MV-4-11 (cell line): Measurements from ENCODE around the gene KIF21A.
"Not testable (repeated sequence)": the region's sequence is repeated elsewhere in the genome, so short reads cannot be mapped to it uniquely, and the experiment has no call there.

Experiments used
- DNase-seq: peaks from one replicate; lab custom pipeline; 2025; lab: John Stamatoyannopoulos, UW

KIF21A gene, protein sequence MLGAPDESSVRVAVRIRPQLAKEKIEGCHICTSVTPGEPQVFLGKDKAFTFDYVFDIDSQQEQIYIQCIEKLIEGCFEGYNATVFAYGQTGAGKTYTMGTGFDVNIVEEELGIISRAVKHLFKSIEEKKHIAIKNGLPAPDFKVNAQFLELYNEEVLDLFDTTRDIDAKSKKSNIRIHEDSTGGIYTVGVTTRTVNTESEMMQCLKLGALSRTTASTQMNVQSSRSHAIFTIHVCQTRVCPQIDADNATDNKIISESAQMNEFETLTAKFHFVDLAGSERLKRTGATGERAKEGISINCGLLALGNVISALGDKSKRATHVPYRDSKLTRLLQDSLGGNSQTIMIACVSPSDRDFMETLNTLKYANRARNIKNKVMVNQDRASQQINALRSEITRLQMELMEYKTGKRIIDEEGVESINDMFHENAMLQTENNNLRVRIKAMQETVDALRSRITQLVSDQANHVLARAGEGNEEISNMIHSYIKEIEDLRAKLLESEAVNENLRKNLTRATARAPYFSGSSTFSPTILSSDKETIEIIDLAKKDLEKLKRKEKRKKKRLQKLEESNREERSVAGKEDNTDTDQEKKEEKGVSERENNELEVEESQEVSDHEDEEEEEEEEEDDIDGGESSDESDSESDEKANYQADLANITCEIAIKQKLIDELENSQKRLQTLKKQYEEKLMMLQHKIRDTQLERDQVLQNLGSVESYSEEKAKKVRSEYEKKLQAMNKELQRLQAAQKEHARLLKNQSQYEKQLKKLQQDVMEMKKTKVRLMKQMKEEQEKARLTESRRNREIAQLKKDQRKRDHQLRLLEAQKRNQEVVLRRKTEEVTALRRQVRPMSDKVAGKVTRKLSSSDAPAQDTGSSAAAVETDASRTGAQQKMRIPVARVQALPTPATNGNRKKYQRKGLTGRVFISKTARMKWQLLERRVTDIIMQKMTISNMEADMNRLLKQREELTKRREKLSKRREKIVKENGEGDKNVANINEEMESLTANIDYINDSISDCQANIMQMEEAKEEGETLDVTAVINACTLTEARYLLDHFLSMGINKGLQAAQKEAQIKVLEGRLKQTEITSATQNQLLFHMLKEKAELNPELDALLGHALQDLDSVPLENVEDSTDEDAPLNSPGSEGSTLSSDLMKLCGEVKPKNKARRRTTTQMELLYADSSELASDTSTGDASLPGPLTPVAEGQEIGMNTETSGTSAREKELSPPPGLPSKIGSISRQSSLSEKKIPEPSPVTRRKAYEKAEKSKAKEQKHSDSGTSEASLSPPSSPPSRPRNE (N-terminal part only)

DNA sequence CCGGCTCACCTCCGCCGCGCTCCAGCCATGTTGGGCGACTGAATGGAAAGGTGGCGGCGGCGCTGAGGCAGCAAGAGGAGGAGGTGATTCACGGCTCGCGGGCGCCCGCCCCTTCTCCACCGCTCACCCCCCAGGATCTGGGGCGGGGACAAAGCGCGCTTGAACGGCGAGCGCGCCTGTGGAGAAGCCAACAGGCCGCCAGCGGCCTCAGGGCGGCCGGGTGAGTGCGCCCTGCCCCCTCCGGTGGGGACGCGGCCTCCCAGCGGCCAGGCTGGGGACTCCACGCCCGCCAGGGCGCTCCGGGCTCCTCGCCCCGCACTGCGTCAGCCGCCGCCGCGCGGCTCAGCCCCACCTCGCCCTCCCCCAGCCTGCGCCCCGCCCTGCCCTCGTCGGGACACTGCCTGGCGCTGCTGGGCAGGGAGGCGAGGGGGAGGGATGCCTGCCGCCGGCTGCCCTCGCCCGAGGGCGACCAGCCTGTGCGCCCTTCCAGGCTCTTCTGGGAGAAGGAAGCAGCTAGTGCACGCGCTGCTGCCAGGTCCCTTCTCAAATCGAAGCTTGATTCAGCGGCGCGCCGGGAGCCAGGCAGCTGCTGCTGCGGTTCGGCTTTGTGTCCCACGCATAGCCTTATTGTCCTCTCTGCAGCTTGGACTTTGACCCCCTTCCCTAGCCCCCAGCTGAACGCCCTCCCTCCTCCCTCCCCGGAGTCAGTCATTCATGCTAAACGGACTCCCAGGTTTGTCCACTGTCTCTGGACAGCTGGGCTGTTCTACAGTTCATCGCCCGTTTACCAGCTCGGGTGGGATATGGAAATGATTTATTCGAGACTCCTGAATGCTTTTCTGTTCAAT is at the start of gene KIF21A:
Gene KIF21A (minus strand): TSS at position 40 of the 848 bp plus-strand sequence. CDS start 150 bp downstream, outside the sequence.
- DNase-seq = peak; percentile 65

DNA sequence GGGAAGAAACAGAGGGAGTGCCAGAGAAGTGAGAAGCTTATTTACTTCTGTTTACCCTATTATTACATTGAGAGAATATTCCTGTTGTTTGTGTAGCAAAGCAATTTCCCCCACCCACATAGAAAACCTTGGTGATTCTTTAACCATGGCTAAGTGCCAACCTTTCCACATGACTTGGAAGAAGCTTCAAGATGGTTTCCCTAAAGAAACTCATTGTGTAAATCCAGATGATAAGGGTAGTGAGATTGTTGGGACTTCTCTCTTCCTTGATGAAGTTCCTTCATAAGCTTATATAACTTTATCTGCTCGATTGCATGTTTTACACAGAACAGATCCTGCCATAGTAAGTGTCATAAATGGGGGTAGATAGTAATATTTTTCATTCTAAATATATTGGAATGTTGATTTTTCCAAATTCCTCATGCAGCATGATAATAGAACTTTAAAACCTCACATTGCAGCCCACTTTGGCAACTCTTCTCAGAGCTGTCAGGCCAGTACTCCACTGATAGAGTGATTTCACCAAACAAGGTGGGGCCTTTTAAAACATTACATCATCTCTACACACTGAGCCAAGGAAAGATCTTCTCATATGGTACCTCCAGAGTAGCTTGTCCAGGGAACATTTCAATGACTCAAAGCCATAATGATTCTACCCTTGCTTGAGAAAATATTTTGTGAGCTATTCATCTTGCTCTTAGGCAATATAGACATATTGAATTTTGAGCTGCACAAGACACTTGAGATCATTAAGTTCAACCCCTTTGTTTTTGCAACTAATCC is 47.8 kb upstream of the KIF21A start:
- DNase-seq = no peak

DNA sequence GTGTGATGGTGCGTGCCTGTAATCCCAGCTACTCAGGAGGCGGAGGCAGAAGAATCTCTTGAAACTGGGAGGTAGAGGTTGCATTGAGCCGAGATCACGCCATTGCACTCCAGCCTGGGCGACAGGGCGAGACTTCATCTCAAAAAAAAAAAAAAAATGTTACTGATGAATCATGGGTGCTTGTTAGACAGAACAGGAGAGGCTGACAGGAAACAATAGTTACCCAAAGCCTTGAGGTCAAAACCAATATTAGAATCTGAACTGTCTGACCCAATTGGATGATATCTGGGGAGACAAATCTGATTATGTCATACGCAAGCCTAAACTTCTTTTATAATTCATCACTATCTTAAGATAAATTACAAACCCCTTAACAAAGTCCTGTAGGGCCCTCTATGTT is 40.7 kb upstream of the KIF21A start:
- DNase-seq = no peak

DNA sequence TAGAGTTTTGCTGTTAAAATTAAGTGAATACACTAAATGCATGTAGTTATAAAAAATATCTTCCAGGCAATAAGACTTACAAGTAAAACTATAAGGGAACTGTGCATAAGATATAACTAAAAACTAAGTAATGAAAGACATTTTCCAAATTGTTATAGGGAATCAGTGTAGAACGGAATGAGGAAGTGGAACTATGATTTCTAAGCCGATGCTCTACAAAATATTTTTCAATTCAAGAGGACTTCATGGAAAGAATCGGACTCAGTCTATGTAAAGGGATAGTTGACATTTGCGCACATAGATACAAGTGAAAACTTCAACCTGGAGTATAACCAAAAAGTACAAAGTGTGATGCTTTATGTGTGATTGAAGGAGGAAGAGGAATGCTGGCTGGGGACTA is 40.1 kb upstream of the KIF21A start:
- DNase-seq = peak; percentile 8

DNA sequence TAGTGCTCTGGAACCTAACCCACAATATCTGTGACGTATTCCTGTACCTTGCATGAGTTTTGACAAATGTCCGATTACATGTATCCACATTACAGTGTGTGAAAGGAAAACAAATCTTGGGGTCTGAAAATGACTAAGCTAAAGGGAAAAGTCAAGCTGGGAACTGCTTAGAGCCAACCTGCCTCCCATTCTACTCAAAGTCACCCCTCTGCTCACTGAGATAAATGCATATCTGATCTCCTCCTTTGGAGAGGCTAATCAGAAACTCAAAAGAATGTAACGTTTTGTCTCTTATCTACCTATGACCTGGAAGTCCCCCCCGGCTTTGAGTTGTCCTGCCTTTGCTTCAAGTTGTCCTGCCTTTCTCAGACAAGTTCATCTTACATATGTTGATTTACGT is 34.0 kb upstream of the KIF21A start:
- DNase-seq = no peak

DNA sequence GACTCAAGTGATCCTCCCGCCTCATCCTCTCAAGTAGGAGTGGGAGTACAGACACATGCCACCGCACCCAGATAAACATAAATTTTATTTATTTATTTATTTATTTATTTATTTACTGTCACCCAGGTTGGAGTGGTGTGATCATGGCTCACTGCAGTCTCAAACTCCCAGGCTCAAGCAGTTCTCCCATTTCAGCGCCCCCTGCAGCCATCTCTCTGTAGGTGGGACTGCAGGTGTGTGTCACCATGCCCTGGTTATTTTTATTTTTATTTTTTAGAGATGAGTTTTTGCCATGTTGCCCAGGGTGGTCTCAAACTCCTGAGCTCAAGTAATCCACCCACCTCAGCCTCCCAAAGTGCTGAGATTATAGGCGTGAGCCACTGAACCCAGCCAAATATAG is 33.2 kb upstream of the KIF21A start:
- DNase-seq = no peak

DNA sequence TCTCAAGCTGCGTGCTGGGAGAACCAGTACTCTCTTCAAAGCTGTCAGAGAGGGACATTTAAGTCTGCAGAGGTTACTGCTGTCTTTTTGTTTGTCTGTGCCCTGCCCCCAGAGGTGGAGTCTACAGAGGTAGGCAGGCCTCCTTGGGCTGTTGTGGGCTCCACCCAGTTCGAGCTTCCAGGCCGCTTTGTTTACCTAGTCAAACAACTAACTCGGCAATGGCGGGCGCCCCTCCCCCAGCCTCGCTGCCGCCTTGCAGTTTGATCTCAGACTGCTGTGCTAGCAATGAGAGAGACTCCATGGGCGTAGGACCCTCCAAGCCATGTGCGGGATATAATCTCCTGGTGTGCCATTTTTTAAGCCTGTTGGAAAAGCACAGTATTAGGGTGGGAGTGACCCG is 32.2 kb upstream of the KIF21A start:
- DNase-seq = not testable (repeated sequence)

DNA sequence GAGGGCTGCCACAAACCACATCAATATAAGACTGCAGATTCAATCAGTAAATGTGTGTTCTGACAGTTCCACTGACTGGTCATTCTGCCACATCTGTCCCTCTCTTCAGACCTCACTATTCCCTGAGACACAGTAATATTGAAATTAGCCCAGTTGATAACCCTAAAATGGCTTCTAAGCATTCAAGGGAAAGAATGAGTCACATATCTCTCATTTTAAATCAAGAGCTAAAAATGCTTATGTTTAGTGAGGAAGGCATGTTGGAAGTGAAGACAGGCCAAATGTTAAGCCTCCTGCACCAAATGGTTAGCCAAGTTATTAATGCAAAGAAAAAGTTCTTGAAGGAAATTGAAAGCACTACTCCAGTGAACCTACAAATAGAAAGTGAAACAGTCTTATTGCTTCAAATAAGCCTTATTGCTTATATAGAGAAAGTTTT is 24.5 kb upstream of the KIF21A start:
- no peak for DNase-seq

DNA sequence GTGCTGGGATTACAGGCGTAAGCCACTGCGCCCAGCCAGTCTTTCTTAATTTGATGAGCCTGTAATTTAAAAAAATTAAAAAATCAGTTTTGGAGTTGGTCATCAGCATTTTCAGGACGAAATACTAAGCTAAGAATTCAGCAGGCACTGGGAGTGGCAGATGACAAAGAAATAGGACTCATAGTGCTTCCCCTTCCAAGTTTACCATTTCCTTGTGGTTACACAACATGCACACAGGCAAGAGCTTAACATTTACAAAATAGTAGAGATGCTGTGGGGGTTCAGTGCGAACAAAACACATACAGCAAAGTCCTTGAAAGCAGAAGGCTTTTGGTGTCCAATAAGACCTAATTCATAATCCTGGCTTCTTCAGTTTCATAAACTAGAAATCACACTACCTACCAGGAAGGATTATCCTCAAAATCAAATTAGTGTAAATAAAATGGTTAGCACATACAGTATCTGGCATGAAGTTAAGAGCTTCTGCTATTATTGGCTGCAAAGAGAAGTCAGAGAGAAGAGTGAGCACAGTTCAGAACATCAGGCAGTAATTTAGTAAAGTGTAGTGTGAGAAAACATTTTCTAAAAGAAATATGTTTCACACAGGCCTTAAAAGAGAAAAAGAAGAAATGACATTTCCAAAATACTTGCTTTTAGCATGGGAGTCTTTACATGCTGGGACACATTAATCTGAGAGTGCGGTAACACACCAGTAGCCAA is 22.2 kb upstream of the KIF21A start:
- peak; percentile 7 for DNase-seq

DNA sequence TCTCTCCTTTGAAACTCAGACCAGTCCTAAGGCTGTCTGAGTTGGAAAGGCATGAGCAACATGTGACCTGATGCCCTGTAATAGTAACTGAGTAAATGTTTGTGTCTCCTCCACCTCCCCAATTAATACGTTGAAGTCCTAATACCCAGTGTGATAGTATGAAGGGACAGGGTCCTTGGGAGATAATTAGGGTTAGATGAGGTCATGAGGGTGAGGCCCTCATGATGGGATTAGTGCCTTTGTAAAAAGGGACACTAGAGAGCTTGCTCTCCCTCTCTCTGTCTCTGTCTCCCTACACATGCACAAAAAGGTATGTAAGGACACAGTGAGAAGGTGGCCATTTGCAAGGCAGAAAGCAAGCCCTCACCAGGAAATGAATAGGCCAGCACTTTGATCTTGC is 18.1 kb upstream of the KIF21A start:
- DNase-seq = no peak

DNA sequence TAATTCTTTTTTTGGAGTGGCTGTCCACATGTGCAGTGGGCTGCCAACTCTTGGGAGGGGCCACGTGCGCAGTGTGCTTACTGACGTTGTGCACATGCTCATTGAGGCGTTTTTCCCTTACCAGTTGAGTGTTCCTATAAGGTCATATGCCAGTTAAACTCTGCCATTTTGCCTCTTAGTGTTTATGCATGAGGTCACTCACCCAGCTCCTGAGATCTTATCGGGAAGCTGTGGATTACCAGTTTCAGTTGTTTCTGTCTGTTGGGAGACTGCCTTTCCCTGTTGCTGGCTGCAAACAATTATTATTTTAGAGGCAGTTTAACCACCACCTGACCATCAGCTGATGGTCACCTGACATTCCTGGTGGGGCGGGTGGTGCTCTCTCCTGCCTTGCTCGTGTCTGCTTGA is 16.1 kb upstream of the KIF21A start:
- DNase-seq = no peak

DNA sequence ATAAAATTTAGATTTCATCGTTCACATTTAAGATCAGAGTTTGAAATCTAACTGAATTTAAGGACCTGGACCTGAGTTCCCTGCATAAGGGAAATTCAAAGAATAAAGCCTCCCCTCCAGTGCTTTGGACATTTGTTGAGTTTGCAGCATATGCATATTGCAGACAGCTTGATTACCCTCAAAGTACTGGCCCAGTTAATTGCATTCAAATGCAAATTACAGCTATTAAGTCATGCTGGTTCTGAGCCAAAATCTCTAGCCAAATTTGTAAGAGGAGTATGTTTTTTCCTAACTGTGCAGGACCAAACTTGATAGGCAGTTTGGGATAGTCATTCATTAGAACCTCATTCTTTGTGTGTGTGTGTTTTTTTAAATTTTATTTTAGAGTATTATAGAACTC is 9.1 kb upstream of the KIF21A start:
- DNase-seq = no peak

DNA sequence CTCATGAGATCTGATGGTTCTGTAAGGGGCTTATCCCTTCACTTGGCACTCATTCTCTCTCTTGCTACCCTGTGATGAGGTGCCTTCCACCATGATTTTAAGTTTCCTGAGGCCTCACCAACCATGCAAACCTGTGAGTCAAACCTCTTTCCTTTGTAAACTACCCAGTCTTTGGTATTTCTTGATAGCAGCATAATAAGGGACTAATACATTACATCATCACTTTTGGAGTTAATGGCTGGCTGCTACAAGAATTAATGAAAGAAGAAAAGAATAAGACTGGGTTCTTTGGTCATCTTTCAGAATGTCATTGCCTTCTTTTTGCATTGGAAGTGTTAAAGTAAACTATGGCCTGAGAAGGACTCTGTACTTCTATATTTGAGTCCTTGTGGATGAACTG is 5.1 kb upstream of the KIF21A start:
- DNase-seq = no peak

DNA sequence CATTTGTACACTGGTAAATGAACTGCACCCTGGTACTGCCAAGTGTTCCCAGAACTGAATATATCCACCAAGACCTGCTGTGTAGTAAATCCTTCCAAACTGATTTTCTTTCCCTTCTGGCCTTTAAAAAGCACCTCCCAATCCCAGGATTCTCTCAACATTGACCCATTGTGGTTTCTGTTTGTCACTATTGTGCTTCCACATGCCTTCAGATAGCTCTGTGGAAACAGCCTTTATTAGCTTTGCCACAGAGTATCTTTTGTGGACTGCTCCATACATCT is 949 bp upstream of the KIF21A start:
- no peak for DNase-seq

DNA sequence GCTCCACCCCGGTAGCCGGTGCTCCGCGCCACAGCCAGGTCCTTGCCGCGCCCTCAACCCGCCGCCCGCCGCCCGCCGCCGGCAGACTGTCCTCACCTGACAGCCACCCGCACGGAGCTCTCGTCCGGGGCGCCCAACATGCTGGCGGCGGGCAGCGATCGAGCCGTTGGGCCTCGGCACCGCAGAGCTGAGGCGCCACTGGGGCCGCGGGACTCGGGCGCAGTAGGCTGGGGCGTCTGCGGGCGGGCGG is 164 bp downstream of the KIF21A start:
- no peak for DNase-seq

DNA sequence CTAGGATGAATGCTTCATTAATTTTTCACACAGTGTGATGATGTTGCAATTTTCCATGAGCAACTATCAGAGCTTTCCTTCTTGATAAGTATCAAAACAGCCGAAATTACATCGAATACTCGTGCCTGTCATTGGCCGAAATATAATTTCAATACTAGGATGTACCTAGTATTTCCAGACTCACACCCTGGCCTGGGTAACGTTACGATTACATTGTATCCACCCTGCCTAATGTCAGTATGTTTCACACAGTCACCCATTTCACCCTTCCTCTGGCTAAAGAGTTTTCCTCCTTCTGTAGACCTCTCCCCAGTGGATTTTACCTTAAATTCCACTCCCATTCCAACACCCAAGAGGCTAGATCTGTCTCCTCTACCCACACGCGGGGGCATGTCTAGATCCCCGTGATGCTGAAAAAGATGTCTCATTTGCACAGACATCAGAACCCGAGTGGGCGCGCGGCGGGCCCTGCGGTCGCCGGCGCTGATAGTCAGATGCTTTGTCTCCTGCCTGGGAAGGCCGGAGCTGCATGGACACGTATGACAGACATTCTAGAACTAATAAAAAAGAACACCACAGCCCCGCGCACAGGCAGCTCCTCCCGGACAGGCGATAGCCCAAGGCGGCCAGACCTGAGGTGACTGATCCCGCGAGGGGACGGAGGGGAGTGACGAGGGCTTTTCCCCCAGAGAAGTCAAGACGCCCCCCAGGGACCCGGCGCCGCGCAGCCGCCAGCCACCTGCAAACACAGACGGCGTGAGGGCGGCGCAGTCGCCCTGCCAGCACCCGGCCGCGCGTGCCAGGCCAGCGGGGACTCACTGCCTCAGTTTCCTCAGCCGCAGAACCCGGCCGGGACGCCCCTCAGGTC is 723 bp downstream of the KIF21A start:
- DNase-seq = peak; percentile 3

DNA sequence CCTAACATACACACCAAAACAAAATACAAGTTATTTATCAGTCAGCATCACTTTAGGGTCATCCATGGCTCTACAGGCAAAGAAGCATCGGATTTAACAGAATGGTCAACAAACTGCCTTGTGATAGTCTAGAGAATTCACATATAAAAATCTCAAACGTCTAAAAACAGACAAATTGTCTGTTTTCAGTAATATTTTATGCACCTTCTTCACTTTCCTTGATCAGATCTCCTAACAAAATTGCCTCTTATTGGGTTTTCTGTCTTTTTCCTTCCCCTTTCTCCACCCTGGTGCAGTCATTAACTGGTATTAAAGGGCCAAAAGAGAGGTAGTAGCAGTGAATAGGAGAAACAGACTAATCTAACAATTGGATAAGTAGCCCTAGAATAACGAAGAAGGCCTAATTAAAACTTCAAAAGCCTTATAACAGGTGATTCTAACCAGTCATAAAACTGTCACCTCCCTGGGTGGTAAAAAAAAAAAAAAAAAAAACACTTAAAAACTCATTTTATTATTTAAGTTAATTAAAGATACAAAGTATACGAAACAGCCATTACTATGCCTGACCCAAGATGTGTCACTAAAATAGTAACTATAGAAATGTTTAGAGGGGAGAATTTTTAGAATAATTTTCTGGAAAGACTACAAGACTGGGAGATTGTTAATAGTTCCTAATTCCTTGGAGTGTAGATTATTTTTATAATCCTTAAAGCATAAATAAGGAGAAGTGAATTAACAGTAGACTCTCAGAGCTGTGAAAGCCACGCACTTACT is 1.5 kb downstream of the KIF21A start:
- DNase-seq = no peak

DNA sequence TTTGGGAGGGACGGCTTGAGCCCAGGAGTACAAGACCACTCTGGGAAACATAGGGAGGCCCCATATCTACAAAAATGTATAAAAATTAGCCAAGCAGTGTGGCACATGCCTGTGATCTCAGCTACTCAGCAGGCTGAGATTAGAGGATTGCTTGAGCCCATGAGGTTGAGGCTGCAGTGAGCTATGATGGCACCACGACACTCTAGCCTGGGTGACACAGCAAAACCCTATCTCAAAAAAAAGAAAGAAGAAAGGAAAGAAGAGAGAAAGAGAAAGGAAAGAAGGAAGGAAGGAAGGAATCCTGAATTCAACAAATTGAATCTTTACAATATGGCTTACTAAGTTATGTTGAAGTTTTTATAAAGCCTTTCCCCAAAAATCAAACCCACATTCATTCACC is 2.1 kb downstream of the KIF21A start:
- DNase-seq = no peak

DNA sequence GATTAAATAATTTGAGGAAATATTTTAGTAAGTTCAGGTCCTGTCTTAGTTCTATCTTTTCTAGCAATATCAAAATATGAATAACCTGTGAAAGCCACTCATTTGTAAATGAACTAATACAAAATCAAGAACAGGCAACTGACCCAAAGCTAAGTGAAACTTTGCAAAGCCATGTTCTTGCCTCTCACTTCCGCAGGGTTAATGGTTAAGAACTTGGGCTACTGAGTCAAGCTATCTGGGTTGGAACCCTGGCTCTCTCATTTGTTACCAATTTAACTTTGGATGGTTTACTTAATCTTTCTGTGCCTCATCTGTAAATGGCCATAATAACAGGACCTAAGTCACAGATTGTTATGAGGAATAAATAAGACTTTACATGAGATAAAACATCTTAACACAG is 2.8 kb downstream of the KIF21A start:
- no peak for DNase-seq
